DND-41 (cell line): ENCODE data around the gene PMS1.

Experiments used
- ATAC-seq: fragments of 200-7000 bp; cut with Tn5 transposase; 3 replicates; pipeline ENCODE4 v1.9.1; 2021; ENCODE audit warnings: low read depth; ENCODE audit not compliant: insufficient read depth
- DNase-seq: peaks from one replicate; pipeline ENCODE4 v3.0.0-alpha.2; 2020
- H2AFZ ChIP-seq: 2 replicates; pipeline ENCODE4 v1.6.0; 2012; ENCODE audit warnings: low read depth, low read length
- H3K27ac ChIP-seq: 2 replicates; pipeline ENCODE4 v1.5.1; 2012; ENCODE audit warnings: low read length, inconsistent platforms
- H3K27me3 ChIP-seq: fragments of 200-600 bp; sonication (generic); 2 replicates; pipeline ENCODE4 v1.6.0; 2012; ENCODE audit warnings: low read length, mild to moderate bottlenecking, inconsistent platforms; ENCODE audit not compliant: insufficient read depth, poor library complexity
- H3K36me3 ChIP-seq: 2 replicates; pipeline ENCODE4 v1.5.1; 2012; ENCODE audit warnings: low read length, inconsistent platforms; ENCODE audit not compliant: insufficient read depth
- H3K4me1 ChIP-seq: 2 replicates; pipeline ENCODE4 v1.5.1; 2012; ENCODE audit warnings: mild to moderate bottlenecking, low read length; ENCODE audit not compliant: insufficient read depth
- H3K4me2 ChIP-seq: 2 replicates; pipeline ENCODE4 v1.6.0; 2012; ENCODE audit warnings: mild to moderate bottlenecking, moderate library complexity, low read length, inconsistent platforms; ENCODE audit not compliant: insufficient read depth
- H3K4me3 ChIP-seq, 2 experiments: fragments of 200-600 bp in 1 of 2; shearing (Covaris generic) in 1 of 2; 2 replicates each; pipeline ENCODE4 v1.5.1; 2012 to 2016; ENCODE audit warnings: inconsistent platforms in 2 of 2, low read length in 2 of 2, mild to moderate bottlenecking in 2 of 2, low read depth in 1 of 2, moderate library complexity in 1 of 2
- H3K79me2 ChIP-seq: 2 replicates; pipeline ENCODE4 v1.6.0; 2012; ENCODE audit warnings: low read length, inconsistent platforms; ENCODE audit not compliant: insufficient read depth
- H3K9ac ChIP-seq: 2 replicates; pipeline ENCODE4 v1.6.0; 2012; ENCODE audit warnings: low read depth, mild to moderate bottlenecking, inconsistent platforms, low read length, moderate library complexity
- H3K9me3 ChIP-seq: 2 replicates; pipeline ENCODE4 v1.5.1; 2012; ENCODE audit warnings: low read length, moderate library complexity, mild to moderate bottlenecking, inconsistent platforms; ENCODE audit not compliant: insufficient read depth, severe bottlenecking
- H4K20me1 ChIP-seq: 2 replicates; pipeline ENCODE4 v1.6.0; 2012; ENCODE audit warnings: low read length; ENCODE audit not compliant: insufficient read depth
- EZH2 ChIP-seq: IDR thresholded peaks from 3 replicates; pipeline ENCODE4 v1.6.1; 2012; ENCODE audit warnings: borderline replicate concordance, low read depth, mild to moderate bottlenecking, moderate library complexity, low read length, inconsistent platforms; ENCODE audit not compliant: severe bottlenecking
- TF ChIP-seq, protein P1 (sequence below): IDR thresholded peaks from 2 replicates; pipeline ENCODE4 v1.5.1; 2012; ENCODE audit warnings: borderline replicate concordance, low read length, moderate library complexity, mild to moderate bottlenecking; ENCODE audit not compliant: poor library complexity, severe bottlenecking; ENCODE audit errors: extremely low read depth

PMS1 gene

GRCh38 chr2:189896809-189897208 lies 112.6 kb downstream of the PMS1 start:
- Histone ChIP-seq H3K4me3 (no peak overlapping the region), H3K79me2 (no peaks in the 10 kb centered on the region), H3K27me3 (no peaks in the 10 kb centered on the region), H3K9me3 (no peaks in the 10 kb centered on the region), H3K27ac (no peak overlapping the region), H3K36me3 (no peaks in the 10 kb centered on the region), H3K4me2 (no peak overlapping the region), H4K20me1 (no peaks in the 10 kb centered on the region), H3K4me1 (no peaks in the 10 kb centered on the region), H3K9ac (no peak overlapping the region), H2AFZ (no peak overlapping the region)
- ATAC-seq, result no peak
- TF ChIP-seq EZH2, result no peak
- TF ChIP-seq, protein P1, sequence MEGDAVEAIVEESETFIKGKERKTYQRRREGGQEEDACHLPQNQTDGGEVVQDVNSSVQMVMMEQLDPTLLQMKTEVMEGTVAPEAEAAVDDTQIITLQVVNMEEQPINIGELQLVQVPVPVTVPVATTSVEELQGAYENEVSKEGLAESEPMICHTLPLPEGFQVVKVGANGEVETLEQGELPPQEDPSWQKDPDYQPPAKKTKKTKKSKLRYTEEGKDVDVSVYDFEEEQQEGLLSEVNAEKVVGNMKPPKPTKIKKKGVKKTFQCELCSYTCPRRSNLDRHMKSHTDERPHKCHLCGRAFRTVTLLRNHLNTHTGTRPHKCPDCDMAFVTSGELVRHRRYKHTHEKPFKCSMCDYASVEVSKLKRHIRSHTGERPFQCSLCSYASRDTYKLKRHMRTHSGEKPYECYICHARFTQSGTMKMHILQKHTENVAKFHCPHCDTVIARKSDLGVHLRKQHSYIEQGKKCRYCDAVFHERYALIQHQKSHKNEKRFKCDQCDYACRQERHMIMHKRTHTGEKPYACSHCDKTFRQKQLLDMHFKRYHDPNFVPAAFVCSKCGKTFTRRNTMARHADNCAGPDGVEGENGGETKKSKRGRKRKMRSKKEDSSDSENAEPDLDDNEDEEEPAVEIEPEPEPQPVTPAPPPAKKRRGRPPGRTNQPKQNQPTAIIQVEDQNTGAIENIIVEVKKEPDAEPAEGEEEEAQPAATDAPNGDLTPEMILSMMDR, result no peak
- DNase-seq, result no peak

DNA sequence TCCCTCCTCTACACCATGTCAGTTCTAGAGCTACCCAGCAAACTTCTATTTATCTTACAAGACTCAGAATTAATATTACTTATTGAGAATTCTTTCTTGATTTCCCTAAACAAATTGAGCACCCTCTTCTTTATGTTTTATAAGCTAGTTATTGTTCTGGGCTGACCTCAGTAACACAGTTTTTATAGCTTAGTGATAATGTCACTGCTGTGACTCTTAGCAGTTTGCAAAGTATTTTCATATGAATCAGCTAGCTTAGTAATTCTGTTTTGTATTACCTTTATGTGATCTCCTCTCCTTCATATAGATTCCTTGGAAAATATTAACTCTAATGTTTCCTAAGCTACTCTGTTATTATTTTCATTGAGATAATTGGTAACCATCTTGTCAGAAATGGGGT lies 114.9 kb downstream of the PMS1 start:
- Histone ChIP-seq H3K4me1 (no peaks in the 10 kb centered on the region), H3K27me3 (no peaks in the 10 kb centered on the region), H3K36me3 (no peaks in the 10 kb centered on the region), H4K20me1 (no peaks in the 10 kb centered on the region), H3K27ac (no peak overlapping the region), H3K79me2 (no peaks in the 10 kb centered on the region), H3K9me3 (no peaks in the 10 kb centered on the region), H3K9ac (no peak overlapping the region), H3K4me2 (no peak overlapping the region), H3K4me3 (no peak overlapping the region), H2AFZ (no peak overlapping the region)
- TF ChIP-seq EZH2, result no peak
- TF ChIP-seq, protein P1, result no peak
- no peak for ATAC-seq
- no peak for DNase-seq

DNA sequence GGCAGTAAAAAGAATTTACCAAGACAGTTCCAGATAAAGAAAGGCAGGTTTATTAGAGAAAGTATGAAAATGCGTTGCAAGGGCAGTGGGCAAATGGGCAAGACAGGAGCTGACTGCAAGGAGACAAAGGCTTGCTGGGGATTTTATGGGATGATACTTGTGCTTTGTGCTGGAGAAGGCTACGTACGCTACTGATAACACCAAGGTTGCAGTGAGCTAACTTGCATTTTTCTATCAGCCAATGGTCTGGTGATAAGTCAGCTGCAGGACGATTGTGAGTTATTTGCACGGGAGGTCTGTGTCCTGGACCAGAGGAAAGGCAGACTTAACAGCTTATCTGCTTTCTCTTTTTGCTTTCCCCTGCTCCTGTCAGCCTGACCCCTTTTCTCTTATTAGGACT lies 116.5 kb downstream of the PMS1 start:
- H3K4me2 ChIP-seq, result no peak overlapping the region
- H3K27ac ChIP-seq, result no peak overlapping the region
- H2AFZ ChIP-seq, result no peak overlapping the region
- H3K9ac ChIP-seq, result no peak overlapping the region
- ATAC-seq, result no peak
- no peaks in the 10 kb centered on the region for H3K4me1 ChIP-seq
- H4K20me1 ChIP-seq, result no peaks in the 10 kb centered on the region
- DNase-seq, result no peak
- H3K36me3 ChIP-seq, result no peaks in the 10 kb centered on the region
- H3K9me3 ChIP-seq, result no peaks in the 10 kb centered on the region
- no peak overlapping the region for H3K4me3 ChIP-seq
- TF ChIP-seq, protein P1, result no peak
- TF ChIP-seq EZH2, result no peak
- no peaks in the 10 kb centered on the region for H3K79me2 ChIP-seq
- no peaks in the 10 kb centered on the region for H3K27me3 ChIP-seq

GRCh38 chr2:189901664-189902063 lies 117.4 kb downstream of the PMS1 start:
- Histone ChIP-seq H3K27ac (no peak overlapping the region), H3K9ac (no peak overlapping the region), H3K27me3 (no peaks in the 10 kb centered on the region), H3K36me3 (no peaks in the 10 kb centered on the region), H3K4me2 (no peak overlapping the region), H2AFZ (no peak overlapping the region), H3K9me3 (no peaks in the 10 kb centered on the region), H3K79me2 (no peaks in the 10 kb centered on the region), H3K4me1 (no peaks in the 10 kb centered on the region), H4K20me1 (no peaks in the 10 kb centered on the region), H3K4me3 (no peak overlapping the region)
- ATAC-seq (no peak), DNase-seq (no peak)
- TF ChIP-seq, protein P1, result no peak
- TF ChIP-seq EZH2, result no peak
